GM12878 (cell line): ENCODE data around the gene ZCCHC2.

Experiments used
- ASH2L ChIP-seq: fragments of 300-600, 200-600 bp; sonication (generic); IDR thresholded peaks from 2 replicates; pipeline ENCODE4 v1.6.1; 2017; ENCODE audit warnings: low read depth, mild to moderate bottlenecking, borderline replicate concordance
- BACH1 ChIP-seq: fragments of 450-650 bp; IDR thresholded peaks from 2 replicates; pipeline ENCODE4 v1.6.1; 2017; ENCODE audit warnings: mild to moderate bottlenecking, borderline replicate concordance
- PML ChIP-seq: IDR thresholded peaks from 2 replicates; pipeline ENCODE4 v1.6.1; 2012; ENCODE audit warnings: low read length, inconsistent platforms
- POLR2A ChIP-seq: IDR thresholded peaks from 2 replicates; pipeline ENCODE4 v1.6.1; 2011; ENCODE audit warnings: low read depth, mild to moderate bottlenecking, low read length
- POLR2AphosphoS5 ChIP-seq: IDR thresholded peaks from 2 replicates; pipeline ENCODE4 v1.6.1; 2011; ENCODE audit warnings: mild to moderate bottlenecking, low read length, inconsistent platforms
- REST ChIP-seq: IDR thresholded peaks from 2 replicates; pipeline ENCODE4 v1.6.1; 2012; ENCODE audit warnings: mild to moderate bottlenecking, low read depth, low read length
- SP1 ChIP-seq: IDR thresholded peaks from one replicate; pipeline ENCODE4 v1.6.1; 2011; ENCODE audit warnings: low read depth, low read length
- TAF1 ChIP-seq: IDR thresholded peaks from 2 replicates; pipeline ENCODE4 v1.6.1; 2011; ENCODE audit warnings: mild to moderate bottlenecking, low read depth, low read length, borderline replicate concordance
- TARDBP ChIP-seq: IDR thresholded peaks from 2 replicates; pipeline ENCODE4 v1.6.1; 2016; ENCODE audit warnings: borderline replicate concordance
- ZBTB11 ChIP-seq: fragments of 450-650 bp; formaldehyde crosslinking; IDR thresholded peaks from 2 replicates; pipeline ENCODE4 v1.5.0; 2022; ENCODE audit warnings: mild to moderate bottlenecking, missing genetic modification characterization
- TF ChIP-seq, protein P1 (sequence below), 3 experiments: IDR thresholded peaks in 2 of 3; conservative IDR thresholded peaks in 1 of 3; 2 replicates each; pipeline ENCODE4 v1.5.1; 2011; ENCODE audit warnings: low read depth in 3 of 3, low read length in 3 of 3, mild to moderate bottlenecking in 3 of 3, control low read depth in 2 of 3, moderate library complexity in 2 of 3, inconsistent platforms in 1 of 3, mixed read lengths in 1 of 3; ENCODE audit not compliant: control insufficient read depth in 2 of 3, insufficient read depth in 1 of 3; ENCODE audit errors: extremely low read depth in 1 of 3

DNA sequence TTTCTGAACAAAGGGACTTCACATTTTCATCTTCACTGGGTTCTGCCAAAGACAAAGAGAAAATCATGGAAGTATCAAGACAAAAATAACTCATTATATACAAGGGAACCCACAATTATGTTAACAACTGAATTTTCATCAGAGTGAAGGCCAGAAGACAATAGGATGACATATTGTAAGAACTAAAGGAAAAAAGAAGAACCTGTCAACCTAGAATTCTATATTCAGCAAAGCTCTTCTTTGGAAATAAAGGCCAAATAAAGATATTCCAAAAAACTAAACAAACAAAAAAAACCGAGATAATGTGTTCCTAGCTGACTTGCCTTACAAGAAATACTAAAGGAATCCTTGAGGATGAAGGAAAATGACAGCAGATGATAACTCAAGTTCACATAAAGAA lies 10.3 kb upstream of the ZCCHC2 start:
- TF ChIP-seq POLR2A (no peak), REST (no peak), TAF1 (no peak), TARDBP (no peak), ZBTB11 (no peak), ASH2L (no peak), PML (no peak), BACH1 (no peak), POLR2AphosphoS5 (no peak), SP1 (no peak)
- TF ChIP-seq, protein P1, sequence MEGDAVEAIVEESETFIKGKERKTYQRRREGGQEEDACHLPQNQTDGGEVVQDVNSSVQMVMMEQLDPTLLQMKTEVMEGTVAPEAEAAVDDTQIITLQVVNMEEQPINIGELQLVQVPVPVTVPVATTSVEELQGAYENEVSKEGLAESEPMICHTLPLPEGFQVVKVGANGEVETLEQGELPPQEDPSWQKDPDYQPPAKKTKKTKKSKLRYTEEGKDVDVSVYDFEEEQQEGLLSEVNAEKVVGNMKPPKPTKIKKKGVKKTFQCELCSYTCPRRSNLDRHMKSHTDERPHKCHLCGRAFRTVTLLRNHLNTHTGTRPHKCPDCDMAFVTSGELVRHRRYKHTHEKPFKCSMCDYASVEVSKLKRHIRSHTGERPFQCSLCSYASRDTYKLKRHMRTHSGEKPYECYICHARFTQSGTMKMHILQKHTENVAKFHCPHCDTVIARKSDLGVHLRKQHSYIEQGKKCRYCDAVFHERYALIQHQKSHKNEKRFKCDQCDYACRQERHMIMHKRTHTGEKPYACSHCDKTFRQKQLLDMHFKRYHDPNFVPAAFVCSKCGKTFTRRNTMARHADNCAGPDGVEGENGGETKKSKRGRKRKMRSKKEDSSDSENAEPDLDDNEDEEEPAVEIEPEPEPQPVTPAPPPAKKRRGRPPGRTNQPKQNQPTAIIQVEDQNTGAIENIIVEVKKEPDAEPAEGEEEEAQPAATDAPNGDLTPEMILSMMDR (IDR thresholded peaks at IDR 0.05 in 2 of 3, conservative IDR thresholded peaks at IDR 0.05 in 1 of 3; ENCODE audit: control insufficient read depth in 2 of 3, extremely low read depth in 1 of 3, insufficient read depth in 1 of 3, low read depth in 3 of 3, low read length in 3 of 3), result no peak
